MM.1S (cell line): ENCODE results near the gene MYMK.

Experiments
- EZH2phosphoT487 ChIP-seq: fragments of 300-600 bp; sonication (generic); IDR thresholded peaks from 2 replicates; pipeline ENCODE4 v1.6.1; 2018; ENCODE audit warnings: antibody characterized with exemption, low read length
- TF ChIP-seq, protein P1 (sequence below): fragments of 300-600 bp; sonication (generic); IDR thresholded peaks from 2 replicates; pipeline ENCODE4 v1.5.1; 2016; ENCODE audit warnings: antibody characterized with exemption, low read length, mixed read lengths

DNA sequence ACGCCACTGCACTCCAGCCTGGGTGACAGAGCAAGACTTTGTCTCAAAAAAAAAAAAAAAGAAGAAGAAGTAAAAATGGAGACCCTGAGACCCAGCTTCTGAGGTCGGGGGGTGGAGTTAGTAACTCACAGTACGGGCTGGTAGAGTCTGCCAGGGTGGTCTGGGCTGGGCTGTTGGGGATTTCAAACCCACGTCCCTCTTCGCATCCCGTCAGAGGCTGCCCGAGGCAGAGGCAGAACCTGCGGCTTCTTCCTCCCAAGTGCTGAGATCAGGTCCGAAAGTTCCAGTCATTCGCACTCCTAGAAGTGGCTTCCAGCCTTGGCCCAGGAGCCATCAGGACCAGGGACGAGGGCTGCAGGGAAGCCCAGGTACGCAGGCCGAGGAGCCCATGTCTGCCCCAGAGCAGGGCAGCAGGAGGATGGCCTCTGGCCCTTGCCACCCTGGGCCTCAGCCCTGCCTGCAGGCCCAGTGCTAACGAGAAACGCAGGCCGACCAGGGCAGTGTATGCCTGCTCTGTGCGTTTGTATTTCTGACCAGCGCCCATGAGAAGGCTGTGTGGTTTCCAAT lies 36.0 kb downstream of the MYMK start:
- TF ChIP-seq, protein P1, sequence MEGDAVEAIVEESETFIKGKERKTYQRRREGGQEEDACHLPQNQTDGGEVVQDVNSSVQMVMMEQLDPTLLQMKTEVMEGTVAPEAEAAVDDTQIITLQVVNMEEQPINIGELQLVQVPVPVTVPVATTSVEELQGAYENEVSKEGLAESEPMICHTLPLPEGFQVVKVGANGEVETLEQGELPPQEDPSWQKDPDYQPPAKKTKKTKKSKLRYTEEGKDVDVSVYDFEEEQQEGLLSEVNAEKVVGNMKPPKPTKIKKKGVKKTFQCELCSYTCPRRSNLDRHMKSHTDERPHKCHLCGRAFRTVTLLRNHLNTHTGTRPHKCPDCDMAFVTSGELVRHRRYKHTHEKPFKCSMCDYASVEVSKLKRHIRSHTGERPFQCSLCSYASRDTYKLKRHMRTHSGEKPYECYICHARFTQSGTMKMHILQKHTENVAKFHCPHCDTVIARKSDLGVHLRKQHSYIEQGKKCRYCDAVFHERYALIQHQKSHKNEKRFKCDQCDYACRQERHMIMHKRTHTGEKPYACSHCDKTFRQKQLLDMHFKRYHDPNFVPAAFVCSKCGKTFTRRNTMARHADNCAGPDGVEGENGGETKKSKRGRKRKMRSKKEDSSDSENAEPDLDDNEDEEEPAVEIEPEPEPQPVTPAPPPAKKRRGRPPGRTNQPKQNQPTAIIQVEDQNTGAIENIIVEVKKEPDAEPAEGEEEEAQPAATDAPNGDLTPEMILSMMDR: no peak
- TF ChIP-seq EZH2phosphoT487: no peak
